GM19397 (cell line): ENCODE data around the gene GATC.

Source experiments
- ATAC-seq: cut with Tn5 transposase; IDR thresholded peaks from one replicate; pipeline ENCODE4 v1.9.1; 2021; ENCODE audit warnings: mild to moderate bottlenecking, moderate library complexity; ENCODE audit not compliant: unreplicated experiment

Gene GATC

DNA sequence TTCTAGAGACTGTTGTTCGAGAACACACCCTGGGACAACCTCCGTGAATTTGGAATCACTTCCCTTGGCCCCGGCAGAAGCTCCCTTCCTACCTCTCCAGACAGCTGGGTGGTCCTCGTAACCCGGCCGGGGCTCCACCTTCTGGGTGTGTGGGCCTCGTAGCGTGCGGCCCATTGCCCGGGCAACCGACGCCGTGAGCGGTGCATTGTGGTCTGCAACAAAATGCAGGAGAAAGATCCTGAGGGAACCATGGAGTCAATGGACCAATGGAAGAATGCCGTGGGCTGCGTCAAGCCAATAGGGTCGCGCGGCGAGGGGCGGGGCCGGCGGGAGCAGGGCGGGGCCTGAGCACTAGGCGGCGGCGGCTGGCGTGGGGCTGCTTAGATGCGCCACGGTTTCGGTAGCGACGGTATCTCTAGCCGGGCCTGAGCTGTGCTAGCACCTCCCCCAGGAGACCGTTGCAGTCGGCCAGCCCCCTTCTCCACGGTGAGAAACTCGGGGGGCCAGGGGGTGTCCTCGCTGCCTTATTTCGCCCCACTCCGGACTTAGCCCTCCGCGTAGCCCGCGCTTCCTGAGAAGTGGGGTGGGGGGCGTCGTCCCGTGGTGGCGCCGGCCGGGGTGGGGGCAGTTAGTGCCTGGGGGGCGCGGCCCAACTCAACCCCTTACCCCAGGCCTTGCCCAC, 49.6 kb downstream of the GATC start, which contains the start of gene DYNLL1:
TSS of gene DYNLL1 (plus strand) at position 383 of the 682 bp plus-strand sequence. CDS start 309 bp downstream, outside the sequence.
- peak; percentile 95 for ATAC-seq

DNA sequence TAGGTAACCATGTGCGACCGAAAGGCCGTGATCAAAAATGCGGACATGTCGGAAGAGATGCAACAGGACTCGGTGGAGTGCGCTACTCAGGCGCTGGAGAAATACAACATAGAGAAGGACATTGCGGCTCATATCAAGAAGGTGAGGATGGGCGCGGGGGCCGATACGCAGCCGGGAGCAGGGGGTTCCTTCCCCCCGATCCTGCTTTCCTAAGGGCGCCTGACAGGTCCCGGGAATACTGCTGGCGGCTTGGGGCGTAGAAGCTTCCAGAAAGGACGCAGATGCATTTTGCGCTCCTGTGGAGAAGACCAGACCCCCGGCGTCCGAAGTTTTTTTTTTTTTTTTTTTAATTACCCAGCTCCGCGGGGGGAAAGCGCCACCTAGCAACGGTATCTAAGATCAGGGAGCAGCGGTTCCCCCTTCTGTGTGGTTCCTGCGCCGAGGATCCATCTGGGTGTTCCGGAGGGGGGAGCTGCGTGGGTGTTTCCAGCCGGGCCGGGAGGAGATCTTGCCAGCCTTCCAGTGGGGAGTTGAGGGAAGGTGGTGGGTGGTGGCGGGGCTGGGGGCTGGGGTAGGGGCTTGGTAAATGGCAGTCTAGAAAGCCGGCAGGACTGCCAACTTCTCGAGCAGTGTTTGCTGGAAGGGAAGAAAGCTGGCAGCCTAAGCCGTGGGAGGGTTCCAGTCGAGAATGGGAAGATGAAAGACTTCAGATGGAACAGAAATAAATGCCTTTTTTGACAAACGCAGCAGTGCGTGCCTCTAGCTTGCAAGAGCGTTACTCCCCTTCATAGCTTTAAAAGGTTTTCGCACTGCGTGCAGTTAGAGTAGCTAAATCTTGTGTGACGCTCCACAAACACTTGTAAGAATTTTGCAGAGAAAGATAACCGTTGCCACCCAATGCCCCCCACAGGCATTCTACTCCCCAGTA, 50.4 kb downstream of the GATC start:
- ATAC-seq = no peak

DNA sequence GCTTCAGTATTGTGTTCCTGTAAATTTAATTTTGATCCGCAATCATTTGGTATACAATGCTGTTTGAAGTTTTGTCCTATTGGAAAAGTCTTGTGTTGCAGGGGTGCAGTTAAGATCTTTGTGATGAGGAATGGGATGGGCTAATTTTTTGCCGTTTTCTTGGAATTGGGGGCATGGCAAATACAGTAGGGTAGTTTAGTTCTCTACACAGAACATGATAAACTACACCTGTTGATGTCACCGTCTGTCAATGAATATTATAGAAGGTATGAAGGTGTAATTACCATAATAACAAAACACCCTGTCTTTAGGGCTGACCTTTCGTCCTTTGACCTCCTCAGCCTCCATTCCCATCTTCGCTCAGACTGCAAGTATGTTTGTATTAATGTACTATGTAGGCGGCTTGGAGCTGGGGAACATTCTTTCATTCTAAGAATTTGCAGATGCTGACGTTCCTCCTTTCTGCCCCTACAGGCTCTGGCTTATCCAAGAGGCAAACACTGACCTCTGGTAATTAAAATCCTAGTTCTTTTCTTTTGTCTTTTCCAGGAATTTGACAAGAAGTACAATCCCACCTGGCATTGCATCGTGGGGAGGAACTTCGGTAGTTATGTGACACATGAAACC, 51.4 kb downstream of the GATC start:
- ATAC-seq = no peak

DNA sequence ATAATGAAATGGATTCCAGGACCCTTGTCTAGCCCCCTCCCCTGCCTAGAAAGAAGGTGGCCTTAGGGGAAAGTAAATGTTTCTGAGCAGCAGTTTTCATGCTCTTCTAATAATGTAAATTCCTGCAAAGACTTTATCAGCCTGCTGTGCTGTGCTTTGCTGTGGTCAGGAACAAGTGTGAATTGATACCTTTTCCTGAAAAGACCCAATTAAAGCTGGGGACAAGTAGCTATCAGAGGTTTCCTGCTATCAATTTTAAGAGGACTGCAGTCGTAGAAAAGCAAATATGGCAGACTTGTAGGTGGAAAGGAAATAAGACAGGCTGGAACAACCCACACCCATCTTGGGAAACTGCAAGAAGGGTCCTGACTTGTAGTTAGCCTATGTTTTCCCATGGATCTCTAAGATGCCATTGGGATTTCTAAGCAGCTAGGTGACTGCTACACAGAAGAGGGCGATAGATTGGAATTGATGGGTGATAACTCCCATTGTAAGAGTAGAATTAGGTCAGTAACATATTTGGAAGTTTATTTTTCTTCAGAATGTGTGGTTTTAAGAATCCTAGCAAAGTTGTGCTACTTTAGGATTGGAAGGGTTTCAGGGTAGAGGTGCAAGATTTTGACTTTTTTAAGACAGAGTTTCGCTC, 52.7 kb downstream of the GATC start:
- ATAC-seq = no peak

DNA sequence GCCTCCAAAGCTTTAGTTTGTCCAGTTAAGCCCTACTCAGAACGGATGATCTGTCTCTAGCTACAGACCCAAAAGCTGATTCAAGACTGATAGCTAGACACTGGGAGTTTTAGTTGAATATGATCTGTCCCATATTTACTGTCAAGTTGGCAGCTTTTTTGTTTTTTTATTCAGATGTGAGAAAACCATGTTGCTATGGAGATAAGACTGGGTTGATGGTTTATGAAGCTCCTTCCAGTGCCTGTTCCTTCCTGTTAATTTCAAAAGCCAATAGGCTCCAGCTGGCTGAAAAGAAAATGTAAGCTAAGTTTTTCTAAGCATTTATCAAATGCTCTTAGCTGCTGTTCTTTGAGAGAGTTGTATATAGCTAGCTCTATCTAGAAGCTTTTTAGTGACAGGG, 54.3 kb downstream of the GATC start:
- no peak for ATAC-seq

DNA sequence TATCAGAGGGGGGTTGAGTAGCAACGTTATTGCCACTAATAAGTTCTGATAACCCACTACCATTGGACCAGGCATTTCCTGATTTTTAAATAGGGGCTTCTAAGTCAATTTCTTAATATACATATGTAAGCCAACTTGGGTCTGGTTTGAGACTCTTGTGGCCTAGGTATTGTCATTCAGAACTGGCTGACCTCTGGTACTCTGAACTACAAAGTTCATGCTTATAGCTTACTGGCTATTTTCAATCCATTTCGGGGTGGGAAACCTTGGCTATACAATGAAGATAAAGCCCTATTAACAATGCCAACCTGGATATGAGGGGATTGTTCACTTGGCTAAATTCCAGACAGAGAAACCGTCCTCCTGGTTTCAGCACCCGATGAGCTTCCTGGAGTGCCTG, 58.3 kb downstream of the GATC start:
- no peak for ATAC-seq

DNA sequence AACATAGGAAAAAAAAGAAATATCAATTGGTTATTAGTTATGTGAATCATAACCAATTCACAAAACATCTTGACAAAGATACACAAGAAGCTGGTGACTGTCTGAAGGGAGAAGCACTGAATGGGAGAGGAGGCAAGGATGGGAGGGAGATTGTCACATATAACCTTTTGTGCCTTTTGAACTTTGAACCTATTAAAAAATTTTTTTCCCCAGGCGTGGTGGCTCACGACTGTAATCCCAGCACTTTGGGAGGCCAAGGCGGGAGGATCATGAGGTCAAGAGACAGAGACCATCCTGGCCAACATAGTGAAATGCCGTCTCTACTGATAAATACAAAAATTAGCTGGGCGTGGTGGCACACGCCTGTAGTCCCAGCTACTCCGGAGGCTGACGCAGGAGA, 62.3 kb downstream of the GATC start:
- ATAC-seq = no peak
